A549 (cell line): ENCODE measurements around the gene ACAN.

ENCODE experiments used
- CBX8 ChIP-seq: fragments of 200-600 bp; sonication (generic); IDR thresholded peaks from 2 replicates; pipeline ENCODE4 v1.6.1; 2016
- CTCF ChIP-seq: fragments of >200 bp; sonication (Bioruptor Twin); formaldehyde crosslinking; IDR thresholded peaks from 3 replicates; pipeline ENCODE4 v1.5.1; 2016
- ESRRA ChIP-seq: fragments of 150-350 bp; IDR thresholded peaks from 2 replicates; pipeline ENCODE4 v1.6.1; 2014; ENCODE audit warnings: mild to moderate bottlenecking, low read length, borderline replicate concordance
- MAZ ChIP-seq: fragments of 150-350 bp; IDR thresholded peaks from 2 replicates; pipeline ENCODE4 v1.6.1; 2014; ENCODE audit warnings: antibody characterized with exemption, low read depth, low read length, borderline replicate concordance
- MYC ChIP-seq: IDR thresholded peaks from 2 replicates; pipeline ENCODE4 v1.6.1; 2012; ENCODE audit warnings: mild to moderate bottlenecking, inconsistent platforms, low read length, improper control_type of control experiment, borderline replicate concordance
- POLR2AphosphoS2 ChIP-seq: conservative IDR thresholded peaks from 2 replicates; pipeline ENCODE4 v1.6.1; 2012; ENCODE audit warnings: low read length, improper control_type of control experiment, inconsistent platforms
- USF2 ChIP-seq: fragments of 450-650 bp; IDR thresholded peaks from 2 replicates; pipeline ENCODE4 v1.6.1; 2014; ENCODE audit warnings: antibody characterized with exemption

GRCh38 chr15:88920186-88920891 is 117.1 kb downstream of the ACAN start:
- no peak for TF ChIP-seq ESRRA
- TF ChIP-seq MYC = no peak
- no peak for TF ChIP-seq CTCF
- TF ChIP-seq MAZ = no peak
- no peak for TF ChIP-seq USF2
- TF ChIP-seq CBX8 = no peak
- no peak for TF ChIP-seq POLR2AphosphoS2
